K562 (cell line): ENCODE results near the gene CTF1. TPM values are rescaled to one million over a fixed set of nuclear protein-coding genes. Genes with fewer than 3 reads are reported as not detected.

ENCODE experiments used
- ATAC-seq: fragments of 200-7000 bp; cut with Tn5 transposase; 3 replicates; pipeline ENCODE4 v1.9.1; 2020; ENCODE audit warnings: moderate library complexity
- BruUV-seq: library from RNA; stranded (reverse); fragments of 400-500 nt; replicated peaks from 2 replicates; lab custom pipeline; 2021; lab: Mats Ljungman, UMichigan
- CTCF ChIA-PET: fragments of 300-600 bp; formaldehyde crosslinking; extraction: SDS; loops from one replicate; lab custom pipeline; 2021; ENCODE audit warnings: low intra/inter-chr PET ratio; lab: Yijun Ruan, JAX
- POLR2A ChIA-PET: fragments of 300-600, 350-650 bp; sonication (Branson Sonifier 250); formaldehyde crosslinking; extraction: SDS; loops from one replicate; lab custom pipeline; 2021; ENCODE audit warnings: antibody characterized with exemption, inconsistent platforms; lab: Yijun Ruan, JAX
- DNase-seq, 4 experiments: peaks; one replicate each; pipeline versions ENCODE4 v3.0.0 to v3.0.0-alpha.2; 2011 to 2018; ENCODE audit warnings: low spot score in 3 of 4, mixed read lengths in 3 of 4; ENCODE audit errors: extremely low read depth in 1 of 4
- FAIRE-seq: peaks from 2 replicates; lab custom pipeline; 2011; peaks lifted over from hg19 to GRCh38; lab: Jason Lieb, UNC
- H2AFZ ChIP-seq: 2 replicates; pipeline ENCODE4 v1.6.0; 2011; ENCODE audit warnings: low read depth, low read length, control low read depth, inconsistent platforms
- H3K27ac ChIP-seq: fragments of 200-600 bp; 3 replicates; pipeline ENCODE4 v1.8.0; 2011; ENCODE audit warnings: low read depth, mild to moderate bottlenecking, control low read depth, inconsistent platforms, low read length, moderate library complexity, mixed read lengths; ENCODE audit errors: extremely low read depth
- H3K27me3 ChIP-seq, 2 experiments: fragments of 300-600 bp in 1 of 2; 2 replicates in 1 of 2; 3 replicates in 1 of 2; pipeline versions ENCODE4 v1.6.0 to v1.8.0; 2011; ENCODE audit warnings: inconsistent platforms in 2 of 2, low read length in 2 of 2, mild to moderate bottlenecking in 1 of 2, mixed read lengths in 1 of 2, moderate library complexity in 1 of 2; ENCODE audit not compliant: control insufficient read depth in 2 of 2, insufficient read depth in 2 of 2
- H3K36me3 ChIP-seq: fragments of 300-600 bp; 3 replicates; pipeline ENCODE4 v1.8.0; 2011; ENCODE audit warnings: mild to moderate bottlenecking, low read length, inconsistent platforms; ENCODE audit not compliant: control insufficient read depth, insufficient read depth
- H3K4me1 ChIP-seq, 2 experiments: fragments of 200-600 bp in 1 of 2; replicated peaks in 1 of 2; 2 replicates in 1 of 2; 3 replicates in 1 of 2; pipeline versions ENCODE4 v1.5.1 to v1.8.0; 2011; ENCODE audit warnings: inconsistent platforms in 2 of 2, low read length in 2 of 2, mild to moderate bottlenecking in 1 of 2, mixed read lengths in 1 of 2, moderate library complexity in 1 of 2; ENCODE audit not compliant: control insufficient read depth in 2 of 2, insufficient read depth in 2 of 2
- H3K4me2 ChIP-seq: 2 replicates; pipeline ENCODE4 v1.6.1; 2011; ENCODE audit warnings: low read length, control low read depth, inconsistent platforms, mixed read lengths; ENCODE audit not compliant: insufficient read depth
- H3K4me3 ChIP-seq: fragments of 200-600 bp; sonication (generic), shearing (Covaris generic); 2 replicates; pipeline ENCODE4 v1.5.1; 2016; ENCODE audit warnings: control low read depth, inconsistent platforms
- H3K79me2 ChIP-seq: fragments of 200-600 bp; 3 replicates; pipeline ENCODE4 v1.8.0; 2011; ENCODE audit warnings: low read length, inconsistent platforms; ENCODE audit not compliant: control insufficient read depth, insufficient read depth
- H3K9ac ChIP-seq, 2 experiments: 2 replicates each; pipeline versions ENCODE4 v1.6.0 to v1.6.1; 2011; ENCODE audit warnings: low read depth in 2 of 2, low read length in 2 of 2, control low read depth in 1 of 2, inconsistent platforms in 1 of 2, mild to moderate bottlenecking in 1 of 2, mixed read lengths in 1 of 2; ENCODE audit not compliant: insufficient read depth in 1 of 2
- H3K9me1 ChIP-seq: one replicate; pipeline ENCODE4 v1.6.0; 2011; ENCODE audit warnings: inconsistent platforms, mild to moderate bottlenecking, low read length, moderate library complexity; ENCODE audit not compliant: control insufficient read depth, insufficient read depth
- H3K9me3 ChIP-seq: replicated peaks from 2 replicates; pipeline ENCODE4 v1.5.1; 2011; ENCODE audit warnings: low read depth, low read length, inconsistent platforms; ENCODE audit not compliant: control insufficient read depth, insufficient read depth
- H4K20me1 ChIP-seq: replicated peaks from 2 replicates; pipeline ENCODE4 v1.6.1; 2011; ENCODE audit warnings: low read length, inconsistent platforms, mixed read lengths; ENCODE audit not compliant: control insufficient read depth, insufficient read depth
- BDP1 ChIP-seq: IDR thresholded peaks from 3 replicates; pipeline ENCODE4 v1.6.1; 2011; ENCODE audit not compliant: insufficient read length, insufficient read depth
- BRD4 ChIP-seq: fragments of 200-600 bp; sonication (generic); IDR thresholded peaks from 2 replicates; pipeline ENCODE4 v1.6.1; 2017; ENCODE audit warnings: inconsistent platforms
- E2F8 ChIP-seq: fragments of 450-650 bp; IDR thresholded peaks from 2 replicates; pipeline ENCODE4 v1.7.1; 2018; ENCODE audit warnings: mild to moderate bottlenecking, low read depth; ENCODE audit not compliant: partially characterized antibody
- ETS2 ChIP-seq: IDR thresholded peaks from 2 replicates; pipeline ENCODE4 v1.6.1; 2016; ENCODE audit warnings: borderline replicate concordance, missing genetic modification characterization, mild to moderate bottlenecking, moderate library complexity, missing compliant biosample characterization; ENCODE audit not compliant: poor library complexity, severe bottlenecking
- IRF2 ChIP-seq: sonication (generic); formaldehyde crosslinking; IDR thresholded peaks from 2 replicates; pipeline ENCODE4 v1.8.1; 2022; ENCODE audit warnings: mild to moderate bottlenecking, missing genetic modification reagents
- ZNF239 ChIP-seq: fragments of 250-450 bp; sonication (Bioruptor Pico); IDR thresholded peaks from 2 replicates; pipeline ENCODE4 v1.4.0; 2020; ENCODE audit warnings: mild to moderate bottlenecking
- ZNF584 ChIP-seq: fragments of 200-800 bp; sonication (Bioruptor generic); IDR thresholded peaks from 2 replicates; pipeline ENCODE4 v1.6.1; 2016; ENCODE audit warnings: low read depth, mild to moderate bottlenecking, missing genetic modification characterization, missing compliant biosample characterization
- WGBS: fragments of 100-300 bp; shearing (Covaris generic); methylation state at CpG from one replicate; pipeline ENCODE4 v1.1.6; 2016; ENCODE audit warnings: low coverage, mixed read lengths; ENCODE audit not compliant: insufficient coverage; ENCODE audit errors: missing lambda C conversion rate; 5-methylcytosine and 5-hydroxymethylcytosine counted together
- in situ Hi-C: fragments of 300-500 bp; cut with MboI; formaldehyde crosslinking; loops from 4 replicates; pipeline ENCODE4 v1.15.0; 2018; ENCODE audit warnings: inconsistent platforms, mixed read lengths
- intact Hi-C: fragments of 100-400 bp; cut with micrococcal nuclease; formaldehyde crosslinking; loops from 2 replicates; pipeline ENCODE4 v1.14.2; 2022
- polyA plus RNA-seq, 8 experiments: library from polyadenylated mRNA; depleted of rRNA in 4 of 8; stranded (reverse) in 5 of 8; unstranded in 3 of 8; fragments of >200 nt; fragmentation: Nextera tagmentation in 2 of 8; fragmentation: Illumina TruSeq in 1 of 8; extraction: Ambion mirVana in 2 of 8; extraction: Trizol in 1 of 8; gene quantifications; 2 replicates each; pipeline versions ENCODE4 v1.2.1 to v1.2.3, GENCODE V29; 2011 to 2014; ENCODE audit warnings: inconsistent platforms in 1 of 8, missing spikeins in 1 of 8
- total RNA-seq, 7 experiments: library from RNA; depleted of rRNA in 6 of 7; stranded (reverse); fragments of >200 nt in 6 of 7; fragmentation: Illumina TruSeq in 2 of 7; extraction: Trizol in 2 of 7; gene quantifications; 2 replicates each; pipeline versions ENCODE4 v1.2.1 to v1.2.3, GENCODE V29; 2011 to 2021; ENCODE audit warnings: low replicate concordance in 1 of 7
- TF ChIP-seq, protein P1 (sequence below): sonication (generic); formaldehyde crosslinking; IDR thresholded peaks from 2 replicates; pipeline ENCODE4 v1.4.0; 2020; ENCODE audit warnings: mild to moderate bottlenecking, missing genetic modification reagents
- TF ChIP-seq, protein P2 (sequence below): fragments of 250-450 bp; sonication (Bioruptor Pico); IDR thresholded peaks from 2 replicates; pipeline ENCODE4 v1.4.0; 2020; ENCODE audit warnings: borderline replicate concordance
- TF ChIP-seq, protein P3 (sequence below): fragments of 250-450 bp; sonication (Bioruptor Pico); IDR thresholded peaks from 2 replicates; pipeline ENCODE4 v1.5.0; 2021; ENCODE audit warnings: mild to moderate bottlenecking, borderline replicate concordance

CTF1 gene
- total and polyA plus RNA-seq, 9 of the 15 experiments (the other 6 are each of a cell fraction or from before 2014, with no cell fraction given) = 0.24 to 2.5 (median 0.44) TPM

GRCh38 chr16:30948667-30949649 is 52.5 kb downstream of the CTF1 start, which contains the start of gene ORAI3:
Gene ORAI3, plus strand, starts transcription at chr16:30949068. Its CDS starts 222 bp downstream, at chr16:30949290.
- intact Hi-C loops (no loop called here), in situ Hi-C loops (no loop called here)
- H3K27ac ChIP-seq = peak within 1 kb of the TSS; percentile 87
- peak; percentile 47; the same call in 1 of the 2 replicates for TF ChIP-seq BRD4
- TF ChIP-seq, protein P1, sequence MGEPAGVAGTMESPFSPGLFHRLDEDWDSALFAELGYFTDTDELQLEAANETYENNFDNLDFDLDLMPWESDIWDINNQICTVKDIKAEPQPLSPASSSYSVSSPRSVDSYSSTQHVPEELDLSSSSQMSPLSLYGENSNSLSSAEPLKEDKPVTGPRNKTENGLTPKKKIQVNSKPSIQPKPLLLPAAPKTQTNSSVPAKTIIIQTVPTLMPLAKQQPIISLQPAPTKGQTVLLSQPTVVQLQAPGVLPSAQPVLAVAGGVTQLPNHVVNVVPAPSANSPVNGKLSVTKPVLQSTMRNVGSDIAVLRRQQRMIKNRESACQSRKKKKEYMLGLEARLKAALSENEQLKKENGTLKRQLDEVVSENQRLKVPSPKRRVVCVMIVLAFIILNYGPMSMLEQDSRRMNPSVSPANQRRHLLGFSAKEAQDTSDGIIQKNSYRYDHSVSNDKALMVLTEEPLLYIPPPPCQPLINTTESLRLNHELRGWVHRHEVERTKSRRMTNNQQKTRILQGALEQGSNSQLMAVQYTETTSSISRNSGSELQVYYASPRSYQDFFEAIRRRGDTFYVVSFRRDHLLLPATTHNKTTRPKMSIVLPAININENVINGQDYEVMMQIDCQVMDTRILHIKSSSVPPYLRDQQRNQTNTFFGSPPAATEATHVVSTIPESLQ (CRISPR knock-in tag) = 0 out of 2 replicates have a peak, but pooled peaks have one; percentile 56
- no peak for TF ChIP-seq BDP1
- TF ChIP-seq, protein P2, sequence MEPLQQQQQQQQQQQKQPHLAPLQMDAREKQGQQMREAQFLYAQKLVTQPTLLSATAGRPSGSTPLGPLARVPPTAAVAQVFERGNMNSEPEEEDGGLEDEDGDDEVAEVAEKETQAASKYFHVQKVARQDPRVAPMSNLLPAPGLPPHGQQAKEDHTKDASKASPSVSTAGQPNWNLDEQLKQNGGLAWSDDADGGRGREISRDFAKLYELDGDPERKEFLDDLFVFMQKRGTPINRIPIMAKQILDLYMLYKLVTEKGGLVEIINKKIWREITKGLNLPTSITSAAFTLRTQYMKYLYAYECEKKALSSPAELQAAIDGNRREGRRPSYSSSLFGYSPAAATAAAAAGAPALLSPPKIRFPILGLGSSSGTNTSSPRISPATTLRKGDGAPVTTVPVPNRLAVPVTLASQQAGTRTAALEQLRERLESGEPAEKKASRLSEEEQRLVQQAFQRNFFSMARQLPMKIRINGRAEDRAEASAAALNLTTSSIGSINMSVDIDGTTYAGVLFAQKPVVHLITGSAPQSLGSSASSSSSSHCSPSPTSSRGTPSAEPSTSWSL (CRISPR knock-in tag) = no peak
- no peak for TF ChIP-seq E2F8
- TF ChIP-seq, protein P3, sequence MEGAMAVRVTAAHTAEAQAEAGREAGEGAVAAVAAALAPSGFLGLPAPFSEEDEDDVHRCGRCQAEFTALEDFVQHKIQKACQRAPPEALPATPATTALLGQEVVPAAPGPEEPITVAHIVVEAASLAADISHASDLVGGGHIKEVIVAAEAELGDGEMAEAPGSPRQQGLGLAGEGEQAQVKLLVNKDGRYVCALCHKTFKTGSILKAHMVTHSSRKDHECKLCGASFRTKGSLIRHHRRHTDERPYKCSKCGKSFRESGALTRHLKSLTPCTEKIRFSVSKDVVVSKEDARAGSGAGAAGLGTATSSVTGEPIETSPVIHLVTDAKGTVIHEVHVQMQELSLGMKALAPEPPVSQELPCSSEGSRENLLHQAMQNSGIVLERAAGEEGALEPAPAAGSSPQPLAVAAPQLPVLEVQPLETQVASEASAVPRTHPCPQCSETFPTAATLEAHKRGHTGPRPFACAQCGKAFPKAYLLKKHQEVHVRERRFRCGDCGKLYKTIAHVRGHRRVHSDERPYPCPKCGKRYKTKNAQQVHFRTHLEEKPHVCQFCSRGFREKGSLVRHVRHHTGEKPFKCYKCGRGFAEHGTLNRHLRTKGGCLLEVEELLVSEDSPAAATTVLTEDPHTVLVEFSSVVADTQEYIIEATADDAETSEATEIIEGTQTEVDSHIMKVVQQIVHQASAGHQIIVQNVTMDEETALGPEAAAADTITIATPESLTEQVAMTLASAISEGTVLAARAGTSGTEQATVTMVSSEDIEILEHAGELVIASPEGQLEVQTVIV = no peak
- no peak for TF ChIP-seq IRF2 (CRISPR knock-in tag)
- TF ChIP-seq ETS2 (tag) = no peak
- no peak for TF ChIP-seq ZNF239 (CRISPR knock-in tag)
- TF ChIP-seq ZNF584 (CRISPR knock-in tag) = no peak

More at GRCh38 chr16:30948667-30949649, 52.5 kb downstream of the CTF1 start, which contains the start of gene ORAI3:
- Histone ChIP-seq H3K36me3 (peaks cover 42% of the 10 kb centered on the region; the same call in 2 of the 3 replicates), H3K4me2 (peak within 1 kb of the TSS; percentile 98), H3K9me1 (peaks cover 4% of the 10 kb centered on the region), H3K9ac (peak within 1 kb of the TSS; percentile 82 to 94), H2AFZ (peak within 1 kb of the TSS; percentile 35), H4K20me1 (no peaks in the 10 kb centered on the region), H3K79me2 (peaks cover 32% of the 10 kb centered on the region), H3K9me3 (no peaks in the 10 kb centered on the region), H3K4me3 (peak within 1 kb of the TSS; percentile 83), H3K27me3 (no peaks in the 10 kb centered on the region), H3K4me1 (peaks cover 26 to 55% of the 10 kb centered on the region in 2 experiments)
- peak; percentile 79 for ATAC-seq
- FAIRE-seq = no peak
- under 1% methylated on average over 46 of the region's 70 CpGs for WGBS
- peak; percentile 69 to 82 (median 72) for DNase-seq
- no TSS peak for BruUV-seq
- ChIA-PET CTCF (no interaction called here), POLR2A (interaction anchor here (0.5 to 2.0 kb wide), 4 partner anchors 9 to 36 kb away, joined by 3 to 10 read pairs (median 4); partner anchors contain the start of gene HSD3B7)
